ENCODE data around the gene SHCBP1. TPM values are rescaled to one million over a fixed set of nuclear protein-coding genes. Genes with fewer than 3 reads are reported as not detected.
A peak's percentile ranks its signal among the peaks of the same experiment; 100 is the strongest.

SHCBP1 gene
- total and polyA plus RNA-seq, 2 of the 13 experiments (the other 11 are each of a cell fraction or from before 2014, with no cell fraction given) = 15.7 to 33.0 TPM

DNA sequence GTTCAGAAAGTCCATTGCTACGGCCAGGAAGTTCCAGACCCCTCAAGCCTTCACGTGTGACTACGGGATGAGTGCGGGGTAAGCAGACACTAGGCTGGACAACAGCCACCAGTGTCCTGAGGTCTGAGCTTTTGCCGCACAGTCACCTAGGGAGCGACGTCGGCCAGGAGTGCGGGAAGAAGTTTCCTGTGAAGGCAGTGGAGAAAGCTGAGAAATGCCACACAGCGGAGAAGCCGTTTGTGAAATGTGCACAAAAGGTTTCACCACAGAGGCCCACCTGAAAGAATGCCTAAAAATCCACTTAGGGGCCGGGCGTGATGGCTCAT, 47.4 kb downstream of the SHCBP1 start:
- DNase-seq (ENCODE audit: low spot score) (no peak), ATAC-seq (peak; percentile 81), FAIRE-seq (no peak)
- Histone ChIP-seq H4K20me1 (ENCODE audit: insufficient read depth, low read length) (no peaks in the 10 kb centered on the region), H3K4me1 (ENCODE audit: insufficient read depth, low read length) (peaks cover 9% of the 10 kb centered on the region; the same call in 1 of the 2 replicates), H3K79me2 (ENCODE audit: insufficient read depth, low read length) (no peaks in the 10 kb centered on the region), H3K4me2 (ENCODE audit: low read depth, low read length) (peak overlapping the region; percentile 90), H3K9me3 (ENCODE audit: low read length) (peaks cover 10% of the 10 kb centered on the region; the same call in 1 of the 2 replicates), H3K9ac (ENCODE audit: insufficient read depth, low read depth, low read length) (peak overlapping the region; percentile 54), H3K27ac (ENCODE audit: extremely low read length, insufficient read depth, low read length) (no peak overlapping the region), H3K4me3 (replicated peaks in 1 of 3; ENCODE audit: insufficient read depth in 1 of 3, low read depth in 2 of 3, low read length in 3 of 3) (peak overlapping the region; percentile 11 to 65 (median 40)), H2AFZ (ENCODE audit: low read length) (peak overlapping the region; percentile 61), H3K27me3 (ENCODE audit: control insufficient read depth in 1 of 2, insufficient read depth in 2 of 2, low read length in 2 of 2) (peaks cover 0 to 10% of the 10 kb centered on the region in 2 experiments; a peak in 2 of 5 replicates), H3K36me3 (replicated peaks in 1 of 2; ENCODE audit: control insufficient read depth in 1 of 2, insufficient read depth in 2 of 2, low read length in 2 of 2) (no peaks in the 10 kb centered on the region)
- intact Hi-C loops (cut with micrococcal nuclease; ENCODE audit: unreplicated experiment) (no loop called here), in situ Hi-C loops (cut with HindIII; ENCODE audit: extremely low pct_ligation_motif_present, low pct_unique_long_range_greater_than_20kb) (no loop called here)
- ChIA-PET CTCF (ENCODE audit: low intra/inter-chr PET ratio, low total read pairs) (no interaction called here), POLR2A (no interaction called here)
- WGBS (ENCODE audit: low lambda C conversion rate) = 37% methylated on average over 13 of the region's 13 CpGs
- no TSS peak for BruUV-seq (replicated peaks)
- TF ChIP-seq HDAC1 (CRISPR knock-in tag; IDR thresholded peaks at IDR 0.05) (peak; percentile 21; the same call in 1 of the 2 replicates), CREB3 (CRISPR knock-in tag; IDR thresholded peaks at IDR 0.05) (no peak), BCL3 (CRISPR knock-in tag; IDR thresholded peaks at IDR 0.05) (no peak), NR2F6 (IDR thresholded peaks at IDR 0.05) (no peak), NR2F6 (CRISPR knock-in tag; IDR thresholded peaks at IDR 0.05) (peak; percentile 28; the same call in 1 of the 2 replicates), MXD1 (CRISPR knock-in tag; IDR thresholded peaks at IDR 0.05) (no peak), ZNF18 (CRISPR knock-in tag; IDR thresholded peaks at IDR 0.05; ENCODE audit: insufficient replicate concordance) (no peak), MAZ (IDR thresholded peaks at IDR 0.05; ENCODE audit: borderline replicate concordance, low read depth, low read length) (no peak), MAZ (CRISPR knock-in tag; IDR thresholded peaks at IDR 0.05; ENCODE audit: low read depth) (0 out of 2 replicates have a peak, but pooled peaks have one; percentile 13), ELF1 (CRISPR knock-in tag; IDR thresholded peaks at IDR 0.05) (0 out of 2 replicates have a peak, but pooled peaks have one; percentile 10), ZNF430 (CRISPR knock-in tag; IDR thresholded peaks at IDR 0.05) (no peak), RBM39 (IDR thresholded peaks at IDR 0.05; ENCODE audit: low read depth, low read length, poor library complexity, severe bottlenecking) (peak; percentile 11)
- TF ChIP-seq, protein P1, sequence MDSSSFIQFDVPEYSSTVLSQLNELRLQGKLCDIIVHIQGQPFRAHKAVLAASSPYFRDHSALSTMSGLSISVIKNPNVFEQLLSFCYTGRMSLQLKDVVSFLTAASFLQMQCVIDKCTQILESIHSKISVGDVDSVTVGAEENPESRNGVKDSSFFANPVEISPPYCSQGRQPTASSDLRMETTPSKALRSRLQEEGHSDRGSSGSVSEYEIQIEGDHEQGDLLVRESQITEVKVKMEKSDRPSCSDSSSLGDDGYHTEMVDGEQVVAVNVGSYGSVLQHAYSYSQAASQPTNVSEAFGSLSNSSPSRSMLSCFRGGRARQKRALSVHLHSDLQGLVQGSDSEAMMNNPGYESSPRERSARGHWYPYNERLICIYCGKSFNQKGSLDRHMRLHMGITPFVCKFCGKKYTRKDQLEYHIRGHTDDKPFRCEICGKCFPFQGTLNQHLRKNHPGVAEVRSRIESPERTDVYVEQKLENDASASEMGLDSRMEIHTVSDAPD (CRISPR knock-in tag; IDR thresholded peaks at IDR 0.05) = no peak
- TF ChIP-seq, protein P2, sequence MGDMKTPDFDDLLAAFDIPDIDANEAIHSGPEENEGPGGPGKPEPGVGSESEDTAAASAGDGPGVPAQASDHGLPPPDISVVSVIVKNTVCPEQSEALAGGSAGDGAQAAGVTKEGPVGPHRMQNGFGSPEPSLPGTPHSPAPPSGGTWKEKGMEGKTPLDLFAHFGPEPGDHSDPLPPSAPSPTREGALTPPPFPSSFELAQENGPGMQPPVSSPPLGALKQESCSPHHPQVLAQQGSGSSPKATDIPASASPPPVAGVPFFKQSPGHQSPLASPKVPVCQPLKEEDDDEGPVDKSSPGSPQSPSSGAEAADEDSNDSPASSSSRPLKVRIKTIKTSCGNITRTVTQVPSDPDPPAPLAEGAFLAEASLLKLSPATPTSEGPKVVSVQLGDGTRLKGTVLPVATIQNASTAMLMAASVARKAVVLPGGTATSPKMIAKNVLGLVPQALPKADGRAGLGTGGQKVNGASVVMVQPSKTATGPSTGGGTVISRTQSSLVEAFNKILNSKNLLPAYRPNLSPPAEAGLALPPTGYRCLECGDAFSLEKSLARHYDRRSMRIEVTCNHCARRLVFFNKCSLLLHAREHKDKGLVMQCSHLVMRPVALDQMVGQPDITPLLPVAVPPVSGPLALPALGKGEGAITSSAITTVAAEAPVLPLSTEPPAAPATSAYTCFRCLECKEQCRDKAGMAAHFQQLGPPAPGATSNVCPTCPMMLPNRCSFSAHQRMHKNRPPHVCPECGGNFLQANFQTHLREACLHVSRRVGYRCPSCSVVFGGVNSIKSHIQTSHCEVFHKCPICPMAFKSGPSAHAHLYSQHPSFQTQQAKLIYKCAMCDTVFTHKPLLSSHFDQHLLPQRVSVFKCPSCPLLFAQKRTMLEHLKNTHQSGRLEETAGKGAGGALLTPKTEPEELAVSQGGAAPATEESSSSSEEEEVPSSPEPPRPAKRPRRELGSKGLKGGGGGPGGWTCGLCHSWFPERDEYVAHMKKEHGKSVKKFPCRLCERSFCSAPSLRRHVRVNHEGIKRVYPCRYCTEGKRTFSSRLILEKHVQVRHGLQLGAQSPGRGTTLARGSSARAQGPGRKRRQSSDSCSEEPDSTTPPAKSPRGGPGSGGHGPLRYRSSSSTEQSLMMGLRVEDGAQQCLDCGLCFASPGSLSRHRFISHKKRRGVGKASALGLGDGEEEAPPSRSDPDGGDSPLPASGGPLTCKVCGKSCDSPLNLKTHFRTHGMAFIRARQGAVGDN (CRISPR knock-in tag; IDR thresholded peaks at IDR 0.05) = peak; percentile 64

Data from HepG2 (cell line).